ENCODE data around the gene PNPLA7.

Gene PNPLA7

DNA sequence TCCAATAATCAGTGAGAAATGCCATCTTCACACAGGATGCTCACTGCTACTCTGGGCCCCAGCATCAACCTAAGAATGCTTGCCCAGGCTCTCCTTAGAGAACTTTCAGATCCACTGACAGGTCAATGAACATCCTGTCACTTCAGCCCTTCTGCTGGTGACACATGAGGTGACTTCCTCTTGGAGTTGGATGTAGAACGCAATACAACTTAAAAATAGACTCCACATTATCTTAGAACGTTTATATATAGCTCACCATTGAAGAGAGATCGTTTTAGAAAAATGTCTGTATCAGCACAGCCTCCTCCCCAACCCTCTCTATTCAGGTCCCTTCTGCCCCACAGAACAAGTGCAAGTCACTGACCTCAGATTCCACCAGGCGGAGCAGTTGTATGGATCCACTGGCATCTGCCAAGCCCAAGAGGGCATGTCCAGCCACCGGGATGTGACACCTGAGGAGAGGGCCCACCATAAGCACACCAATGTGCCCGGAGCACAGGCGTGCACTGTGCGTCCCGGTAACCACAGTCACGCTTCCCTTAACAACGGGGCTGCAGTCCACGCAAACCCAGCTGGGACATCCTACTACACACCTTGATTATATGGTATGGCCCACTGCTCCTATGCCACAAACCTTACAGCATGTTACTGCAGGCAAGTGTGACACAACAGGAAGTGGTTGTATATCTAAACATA lies 25.7 kb upstream of the PNPLA7 start:
- CTCF ChIA-PET: interaction anchor here (0.6 kb wide), 1 partner anchor 778 kb away, joined by 3 read pairs; no protein-coding TSS in a partner anchor
- POLR2A ChIA-PET: no interaction called here
- no peak overlapping the region for H3K4me3 ChIP-seq (ENCODE audit: low read depth, low read length)

GRCh38 chr9:137575364-137575715 lies 25.1 kb upstream of the PNPLA7 start:
- no peak overlapping the region for H3K4me3 ChIP-seq (ENCODE audit: low read depth, low read length)
- CTCF ChIA-PET: no interaction called here
- no peaks in the 10 kb centered on the region for H3K9me3 ChIP-seq (ENCODE audit: control insufficient read depth, insufficient read depth, low read depth, low read length)
- no peak overlapping the region for H3K27ac ChIP-seq (ENCODE audit: extremely low read depth, low read depth, low read length)
- H3K36me3 ChIP-seq (ENCODE audit: control insufficient read depth in 2 of 2, insufficient read depth in 1 of 2, low read length in 2 of 2): peaks cover 18 to 61% of the 10 kb centered on the region in 2 experiments
- POLR2A ChIA-PET: no interaction called here
- H3K4me1 ChIP-seq (ENCODE audit: control insufficient read depth, insufficient read depth, low read length): no peaks in the 10 kb centered on the region; the same call in 1 of the 2 replicates
- no peak for TF ChIP-seq ZNF837 (tag by site-specific recombination; IDR thresholded peaks at IDR 0.05)
- no peak for TF ChIP-seq ZNF777 (tag by site-specific recombination; IDR thresholded peaks at IDR 0.05; ENCODE audit: borderline replicate concordance)
- no peak for TF ChIP-seq ZNF555 (tag by site-specific recombination; conservative IDR thresholded peaks at IDR 0.05)
- TF ChIP-seq, protein P1, sequence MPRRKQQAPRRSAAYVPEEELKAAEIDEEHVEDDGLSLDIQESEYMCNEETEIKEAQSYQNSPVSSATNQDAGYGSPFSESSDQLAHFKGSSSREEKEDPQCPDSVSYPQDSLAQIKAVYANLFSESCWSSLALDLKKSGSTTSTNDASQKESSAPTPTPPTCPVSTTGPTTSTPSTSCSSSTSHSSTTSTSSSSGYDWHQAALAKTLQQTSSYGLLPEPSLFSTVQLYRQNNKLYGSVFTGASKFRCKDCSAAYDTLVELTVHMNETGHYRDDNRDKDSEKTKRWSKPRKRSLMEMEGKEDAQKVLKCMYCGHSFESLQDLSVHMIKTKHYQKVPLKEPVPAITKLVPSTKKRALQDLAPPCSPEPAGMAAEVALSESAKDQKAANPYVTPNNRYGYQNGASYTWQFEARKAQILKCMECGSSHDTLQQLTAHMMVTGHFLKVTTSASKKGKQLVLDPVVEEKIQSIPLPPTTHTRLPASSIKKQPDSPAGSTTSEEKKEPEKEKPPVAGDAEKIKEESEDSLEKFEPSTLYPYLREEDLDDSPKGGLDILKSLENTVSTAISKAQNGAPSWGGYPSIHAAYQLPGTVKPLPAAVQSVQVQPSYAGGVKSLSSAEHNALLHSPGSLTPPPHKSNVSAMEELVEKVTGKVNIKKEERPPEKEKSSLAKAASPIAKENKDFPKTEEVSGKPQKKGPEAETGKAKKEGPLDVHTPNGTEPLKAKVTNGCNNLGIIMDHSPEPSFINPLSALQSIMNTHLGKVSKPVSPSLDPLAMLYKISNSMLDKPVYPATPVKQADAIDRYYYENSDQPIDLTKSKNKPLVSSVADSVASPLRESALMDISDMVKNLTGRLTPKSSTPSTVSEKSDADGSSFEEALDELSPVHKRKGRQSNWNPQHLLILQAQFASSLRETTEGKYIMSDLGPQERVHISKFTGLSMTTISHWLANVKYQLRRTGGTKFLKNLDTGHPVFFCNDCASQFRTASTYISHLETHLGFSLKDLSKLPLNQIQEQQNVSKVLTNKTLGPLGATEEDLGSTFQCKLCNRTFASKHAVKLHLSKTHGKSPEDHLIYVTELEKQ (tag by site-specific recombination; IDR thresholded peaks at IDR 0.05; ENCODE audit: borderline replicate concordance): no peak
- no peak for TF ChIP-seq ZNF585B (tag by site-specific recombination; IDR thresholded peaks at IDR 0.05)
- no peak for TF ChIP-seq ZNF488 (tag by site-specific recombination; IDR thresholded peaks at IDR 0.05)
- TF ChIP-seq, protein P2, sequence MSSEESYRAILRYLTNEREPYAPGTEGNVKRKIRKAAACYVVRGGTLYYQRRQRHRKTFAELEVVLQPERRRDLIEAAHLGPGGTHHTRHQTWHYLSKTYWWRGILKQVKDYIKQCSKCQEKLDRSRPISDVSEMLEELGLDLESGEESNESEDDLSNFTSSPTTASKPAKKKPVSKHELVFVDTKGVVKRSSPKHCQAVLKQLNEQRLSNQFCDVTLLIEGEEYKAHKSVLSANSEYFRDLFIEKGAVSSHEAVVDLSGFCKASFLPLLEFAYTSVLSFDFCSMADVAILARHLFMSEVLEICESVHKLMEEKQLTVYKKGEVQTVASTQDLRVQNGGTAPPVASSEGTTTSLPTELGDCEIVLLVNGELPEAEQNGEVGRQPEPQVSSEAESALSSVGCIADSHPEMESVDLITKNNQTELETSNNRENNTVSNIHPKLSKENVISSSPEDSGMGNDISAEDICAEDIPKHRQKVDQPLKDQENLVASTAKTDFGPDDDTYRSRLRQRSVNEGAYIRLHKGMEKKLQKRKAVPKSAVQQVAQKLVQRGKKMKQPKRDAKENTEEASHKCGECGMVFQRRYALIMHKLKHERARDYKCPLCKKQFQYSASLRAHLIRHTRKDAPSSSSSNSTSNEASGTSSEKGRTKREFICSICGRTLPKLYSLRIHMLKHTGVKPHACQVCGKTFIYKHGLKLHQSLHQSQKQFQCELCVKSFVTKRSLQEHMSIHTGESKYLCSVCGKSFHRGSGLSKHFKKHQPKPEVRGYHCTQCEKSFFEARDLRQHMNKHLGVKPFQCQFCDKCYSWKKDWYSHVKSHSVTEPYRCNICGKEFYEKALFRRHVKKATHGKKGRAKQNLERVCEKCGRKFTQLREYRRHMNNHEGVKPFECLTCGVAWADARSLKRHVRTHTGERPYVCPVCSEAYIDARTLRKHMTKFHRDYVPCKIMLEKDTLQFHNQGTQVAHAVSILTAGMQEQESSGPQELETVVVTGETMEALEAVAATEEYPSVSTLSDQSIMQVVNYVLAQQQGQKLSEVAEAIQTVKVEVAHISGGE (tag by site-specific recombination; conservative IDR thresholded peaks at IDR 0.05; ENCODE audit: low read depth): no peak
- no peak for TF ChIP-seq ZSCAN5A (tag by site-specific recombination; IDR thresholded peaks at IDR 0.05)
- TF ChIP-seq ZNF645 (tag by site-specific recombination; IDR thresholded peaks at IDR 0.05): no peak
- TF ChIP-seq ZNF621 (tag by site-specific recombination; IDR thresholded peaks at IDR 0.05): no peak
- TF ChIP-seq ZNF2 (tag by site-specific recombination; IDR thresholded peaks at IDR 0.05): no peak
- no peak for TF ChIP-seq ZNF677 (tag by site-specific recombination; IDR thresholded peaks at IDR 0.05)
- no peak for TF ChIP-seq GLIS1 (tag by site-specific recombination; IDR thresholded peaks at IDR 0.05)
- TF ChIP-seq GLI2 (tag by site-specific recombination; IDR thresholded peaks at IDR 0.05; ENCODE audit: borderline replicate concordance, low read depth): no peak

More for the DNA sequence above, 25.7 kb upstream of the PNPLA7 start:
- TF ChIP-seq ZNF623 (tag by site-specific recombination; IDR thresholded peaks at IDR 0.05): no peak
- no peak for TF ChIP-seq ZFHX2 (tag by site-specific recombination; conservative IDR thresholded peaks at IDR 0.05)
- TF ChIP-seq SALL2 (tag by site-specific recombination; IDR thresholded peaks at IDR 0.05; ENCODE audit: borderline replicate concordance): no peak
- TF ChIP-seq ZNF423 (tag by site-specific recombination; IDR thresholded peaks at IDR 0.05): no peak
- no peak for TF ChIP-seq ZNF549 (tag by site-specific recombination; IDR thresholded peaks at IDR 0.05)
- TF ChIP-seq ZFP41 (tag by site-specific recombination; IDR thresholded peaks at IDR 0.05; ENCODE audit: borderline replicate concordance): no peak
- TF ChIP-seq ZNF174 (tag by site-specific recombination; IDR thresholded peaks at IDR 0.05): no peak
- Histone ChIP-seq H3K36me3 (ENCODE audit: control insufficient read depth in 2 of 2, insufficient read depth in 1 of 2, low read length in 2 of 2) (peaks cover 18 to 61% of the 10 kb centered on the region in 2 experiments), H3K4me1 (ENCODE audit: control insufficient read depth, insufficient read depth, low read length) (no peaks in the 10 kb centered on the region; the same call in 1 of the 2 replicates), H3K9me3 (ENCODE audit: control insufficient read depth, insufficient read depth, low read depth, low read length) (no peaks in the 10 kb centered on the region), H3K27ac (ENCODE audit: extremely low read depth, low read depth, low read length) (no peak overlapping the region)

Measured in HEK293 (cell line).